Astrocyte of the cerebellum (primary cell): ENCODE measurements around the gene YIF1B.

Experiments used
- DNase-seq: peaks from one replicate; pipeline ENCODE4 v3.0.0-alpha.2; 2011; ENCODE audit warnings: low read depth
- H3K4me3 ChIP-seq: 2 replicates; pipeline ENCODE4 v1.5.1; 2011; ENCODE audit warnings: mild to moderate bottlenecking, low read depth, low read length, moderate library complexity
- CTCF ChIP-seq: IDR thresholded peaks from 2 replicates; pipeline ENCODE4 v1.5.1; 2012; ENCODE audit warnings: low read length, low read depth, moderate library complexity, mild to moderate bottlenecking; ENCODE audit errors: missing control alignments
- in situ Hi-C: cut with HindIII; loops from 2 replicates; pipeline ENCODE4 v1.10.0; 2017; ENCODE audit warnings: low sequenced_read_pairs

The YIF1B gene

GRCh38 chr19:38359242-38360021 lies 43.7 kb upstream of the YIF1B start:
- no peak for TF ChIP-seq CTCF
- DNase-seq = no peak
- in situ Hi-C loops = no loop called here

GRCh38 chr19:38358071-38358470 lies 42.3 kb upstream of the YIF1B start:
- in situ Hi-C loops = no loop called here

More at GRCh38 chr19:38359242-38360021, 43.7 kb upstream of the YIF1B start:
- H3K4me3 ChIP-seq = no peak overlapping the region

GRCh38 chr19:38355728-38356725 lies 40.3 kb upstream of the YIF1B start:
- no peak for DNase-seq
- in situ Hi-C loops = no loop called here
- H3K4me3 ChIP-seq = no peak overlapping the region
- TF ChIP-seq CTCF = no peak

More at GRCh38 chr19:38358071-38358470, 42.3 kb upstream of the YIF1B start:
- no peak for DNase-seq
- no peak overlapping the region for H3K4me3 ChIP-seq
- TF ChIP-seq CTCF = no peak

- in situ Hi-C loops = no loop called here
- DNase-seq = no peak
- no peak for TF ChIP-seq CTCF
- H3K4me3 ChIP-seq = no peak overlapping the region
These were observed 36.9 kb upstream of the YIF1B start for GRCh38 chr19:38352611-38353010.

- H3K4me3 ChIP-seq = no peak overlapping the region
- no peak for DNase-seq
- TF ChIP-seq CTCF = no peak
- in situ Hi-C loops = no loop called here
These were observed 36.2 kb upstream of the YIF1B start for GRCh38 chr19:38351865-38352395.

GRCh38 chr19:38350883-38351282 lies 35.1 kb upstream of the YIF1B start:
- no peak for TF ChIP-seq CTCF
- no peak overlapping the region for H3K4me3 ChIP-seq
- in situ Hi-C loops = no loop called here
- DNase-seq = no peak
